IPS-18c (cell line): ENCODE results near the gene TMEM255B.

ENCODE experiments used
- H3K4me3 ChIP-seq: 2 replicates; pipeline ENCODE4 v1.7.0; 2013; ENCODE audit warnings: low read depth, mild to moderate bottlenecking, low read length, moderate library complexity; ENCODE audit not compliant: insufficient read depth
- H3K9me3 ChIP-seq: one replicate; pipeline ENCODE4 v1.6.1; 2013; ENCODE audit warnings: mild to moderate bottlenecking, low read length, moderate library complexity; ENCODE audit not compliant: control insufficient read depth, insufficient read depth

TMEM255B gene

DNA sequence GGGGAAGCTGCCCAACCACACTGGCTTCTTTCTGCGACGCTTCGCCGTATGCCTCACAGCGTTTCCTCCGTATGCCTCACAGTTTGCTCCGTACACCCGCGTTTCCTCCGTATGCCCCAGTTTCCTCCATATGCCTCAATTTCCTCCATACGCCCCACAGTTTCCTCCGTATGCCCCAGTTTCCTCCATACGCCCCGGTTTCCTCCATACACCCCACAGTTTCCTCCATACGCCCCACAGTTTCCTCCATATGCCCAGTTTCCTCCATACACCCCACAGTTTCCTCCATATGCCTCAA, 82.3 kb downstream of the TMEM255B start:
- no peak overlapping the region for H3K4me3 ChIP-seq
- H3K9me3 ChIP-seq = no peaks in the 10 kb centered on the region

DNA sequence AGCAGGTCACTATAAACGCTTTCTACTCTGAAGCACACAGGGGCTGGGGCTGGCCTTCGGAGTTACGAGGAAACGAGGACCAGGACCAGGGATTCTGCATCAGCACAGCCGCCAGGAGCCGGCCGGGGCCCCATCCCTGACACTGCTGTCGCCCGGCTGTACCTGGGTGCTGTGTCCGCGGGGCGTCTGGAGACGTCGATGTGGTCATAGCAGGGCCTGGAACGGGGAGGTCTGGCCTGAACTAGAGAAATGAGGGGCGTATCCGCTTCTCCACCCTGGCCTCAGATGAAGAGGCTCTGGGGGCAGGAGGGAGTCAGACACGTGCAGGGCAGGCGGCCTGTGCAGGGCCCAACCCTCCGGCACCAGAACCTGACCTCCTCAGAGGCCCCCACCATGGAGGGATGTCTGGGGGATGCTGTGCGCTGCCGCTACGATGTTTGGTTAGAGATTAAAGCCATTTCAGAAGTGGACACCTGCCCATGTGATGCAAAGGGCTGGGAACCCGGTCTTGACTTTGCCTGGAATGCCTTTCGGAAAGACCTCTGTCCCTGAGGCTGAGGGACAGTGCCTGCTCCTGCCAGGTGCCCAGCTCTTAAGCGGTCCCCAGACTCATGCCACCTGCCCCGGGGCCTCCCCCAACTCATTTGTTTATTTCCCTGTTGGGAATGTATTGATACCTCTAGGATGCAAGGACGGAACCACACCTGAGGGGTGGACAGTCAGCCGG, 83.5 kb downstream of the TMEM255B start:
- H3K4me3 ChIP-seq = no peak overlapping the region
- H3K9me3 ChIP-seq = no peaks in the 10 kb centered on the region

DNA sequence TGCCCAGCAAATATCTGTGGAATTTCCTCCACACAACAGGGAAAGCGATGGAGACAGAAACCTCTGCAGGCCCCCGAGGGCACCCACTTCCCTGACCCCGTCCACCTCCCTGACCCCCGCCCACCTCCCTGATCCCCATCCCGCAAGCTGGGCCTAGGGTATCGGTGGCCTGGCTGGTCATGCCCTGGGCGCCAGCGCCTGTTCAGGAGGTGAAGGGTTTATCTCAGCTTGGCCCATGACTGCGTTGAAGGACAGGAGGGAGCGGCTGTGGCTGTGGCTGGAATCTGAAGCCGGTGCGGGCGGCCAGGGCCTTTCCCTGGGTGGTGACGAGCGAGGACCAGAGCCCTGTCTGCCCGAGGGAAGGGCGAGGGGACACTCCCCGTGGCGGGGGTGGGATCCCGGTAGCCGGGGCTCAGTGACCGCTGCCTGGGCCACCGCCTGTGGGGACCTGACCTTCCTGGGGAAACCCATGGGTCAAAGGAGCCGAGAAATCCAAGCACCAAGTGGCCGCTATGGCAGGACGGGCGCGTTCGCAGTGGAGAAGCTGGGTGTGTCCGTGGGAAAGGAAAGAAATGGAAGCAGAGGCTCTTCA, 84.1 kb downstream of the TMEM255B start:
- no peaks in the 10 kb centered on the region for H3K9me3 ChIP-seq
- H3K4me3 ChIP-seq = no peak overlapping the region

DNA sequence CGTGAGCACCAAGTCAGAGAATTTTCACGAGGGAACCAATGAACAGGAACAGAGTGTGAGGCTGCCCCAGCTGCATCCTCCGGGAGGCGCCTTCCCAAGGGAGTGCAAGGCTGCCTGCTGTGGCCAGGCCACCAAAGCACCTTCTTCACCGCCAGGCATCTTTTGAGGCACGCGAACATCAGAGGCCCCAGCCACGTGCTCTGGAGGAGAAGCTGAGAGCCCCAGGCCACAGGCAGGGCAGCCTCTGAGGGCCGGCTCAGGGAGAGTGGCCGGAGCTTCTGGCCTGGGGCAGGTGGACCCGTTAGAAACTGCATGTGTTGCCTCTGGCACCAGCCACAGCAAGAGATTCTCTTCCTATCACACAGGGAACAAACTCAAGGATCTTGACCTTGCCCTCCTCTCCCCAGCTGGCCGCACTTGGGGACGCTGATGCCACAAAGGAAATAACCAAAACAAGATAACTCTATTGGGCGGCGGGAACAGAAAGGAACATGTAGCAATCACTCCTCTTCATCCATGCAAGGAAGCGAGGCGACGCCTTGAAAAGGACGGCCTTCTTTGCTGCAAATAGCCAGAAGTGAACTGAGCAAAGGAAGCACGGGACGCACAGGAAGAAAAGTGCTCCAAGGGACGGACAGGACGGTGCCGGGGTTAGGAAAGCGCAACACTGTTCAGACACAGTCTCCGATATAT, 85.0 kb downstream of the TMEM255B start:
- no peak overlapping the region for H3K4me3 ChIP-seq

DNA sequence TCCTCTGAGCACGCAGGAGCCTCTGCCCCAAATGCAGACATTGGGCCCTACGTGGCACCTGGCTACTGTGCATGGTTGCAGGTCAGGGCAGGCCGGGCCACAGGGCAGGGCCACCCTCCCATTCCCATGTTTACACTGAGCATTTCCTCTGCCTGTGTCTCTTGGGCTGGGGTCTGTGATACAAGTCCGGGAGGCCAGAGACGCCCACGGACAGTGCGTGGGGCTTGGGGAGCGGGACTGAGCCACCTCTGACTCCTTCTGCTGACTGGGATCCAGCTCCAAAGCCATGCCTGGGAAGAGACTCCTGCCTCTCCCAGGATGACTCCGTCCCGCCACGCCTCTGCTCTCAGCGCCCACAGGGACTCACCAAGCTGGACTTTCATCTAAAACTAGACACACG, 86.0 kb downstream of the TMEM255B start:
- no peak overlapping the region for H3K4me3 ChIP-seq

More for the DNA sequence above, 85.0 kb downstream of the TMEM255B start:
- H3K9me3 ChIP-seq = no peaks in the 10 kb centered on the region

DNA sequence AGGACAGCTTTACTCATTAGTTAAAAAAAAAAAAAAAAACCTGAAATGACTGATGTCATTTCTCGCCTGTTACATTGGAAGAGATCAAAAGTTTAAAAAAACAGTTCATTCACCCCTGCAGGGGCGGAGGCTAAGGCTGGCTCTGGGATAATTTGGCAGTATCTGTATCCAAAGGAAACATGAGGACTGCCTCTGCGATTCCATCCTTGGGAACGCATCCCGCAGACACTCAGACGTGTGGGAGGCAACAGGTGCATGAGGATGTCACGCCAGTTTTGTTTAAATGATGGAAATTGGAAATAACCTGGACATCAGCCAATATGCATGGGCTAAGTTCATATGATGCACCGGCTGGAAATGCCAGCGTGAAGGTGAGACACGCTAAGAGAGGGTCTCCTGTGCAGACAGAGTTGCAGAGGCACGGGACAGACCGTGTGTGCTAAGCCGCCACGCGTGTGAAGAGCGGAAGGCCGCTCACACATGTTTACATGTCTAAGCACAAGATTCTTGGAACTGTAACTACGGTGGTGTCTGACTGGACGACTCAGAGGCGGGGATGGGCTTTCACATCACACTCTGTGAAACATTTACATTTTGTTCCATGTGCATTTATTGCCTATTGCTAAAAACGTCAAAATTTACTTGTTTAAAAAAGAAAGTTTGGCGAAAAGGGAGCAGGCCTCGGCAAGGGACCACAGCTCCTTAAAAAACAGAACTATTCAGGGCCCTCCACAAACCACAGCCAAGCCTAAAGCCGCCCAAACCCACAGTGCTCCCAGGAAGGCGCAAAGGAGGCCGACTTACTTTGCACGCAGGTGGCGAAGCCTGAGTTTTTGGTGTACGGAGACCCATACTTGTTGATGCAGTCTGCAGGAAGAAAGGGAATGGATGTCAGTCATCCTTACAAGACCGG, 87.0 kb downstream of the TMEM255B start:
- H3K4me3 ChIP-seq = no peak overlapping the region
- H3K9me3 ChIP-seq = no peaks in the 10 kb centered on the region

More for the DNA sequence above, 86.0 kb downstream of the TMEM255B start:
- H3K9me3 ChIP-seq = no peaks in the 10 kb centered on the region

DNA sequence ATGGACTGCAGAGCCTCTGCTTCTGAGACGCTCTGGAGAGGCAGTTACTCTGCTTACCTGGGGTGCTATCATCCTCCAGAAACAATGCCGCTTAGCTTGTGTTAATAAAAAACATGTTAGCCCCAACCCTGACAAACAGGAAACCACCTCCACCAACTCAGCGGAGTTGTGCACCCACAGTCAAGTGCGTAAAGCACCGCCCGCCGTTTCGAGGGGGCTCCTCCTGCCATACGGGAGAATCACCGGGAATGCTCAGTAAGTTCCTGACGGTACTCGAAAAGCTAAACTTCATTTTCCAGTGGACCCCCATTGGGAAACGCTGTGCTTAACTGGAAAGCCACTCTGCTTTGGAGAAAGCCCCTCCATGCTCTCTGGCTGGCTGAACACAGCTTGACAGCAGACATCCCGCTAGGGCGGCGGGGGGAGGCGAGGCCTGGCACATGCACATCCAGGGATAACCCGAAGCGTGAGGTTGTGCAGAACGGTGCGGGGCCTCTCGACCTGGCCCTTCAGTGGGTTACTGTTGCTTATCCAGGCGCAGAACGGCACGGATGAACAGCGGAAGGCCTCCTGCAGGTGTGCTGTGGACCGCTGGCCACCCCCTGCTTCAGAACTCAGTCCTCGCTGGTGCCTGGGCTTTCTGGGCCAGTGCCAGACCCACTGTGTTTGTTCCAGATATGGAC, 87.8 kb downstream of the TMEM255B start:
- Histone ChIP-seq H3K4me3 (no peak overlapping the region), H3K9me3 (no peaks in the 10 kb centered on the region)

DNA sequence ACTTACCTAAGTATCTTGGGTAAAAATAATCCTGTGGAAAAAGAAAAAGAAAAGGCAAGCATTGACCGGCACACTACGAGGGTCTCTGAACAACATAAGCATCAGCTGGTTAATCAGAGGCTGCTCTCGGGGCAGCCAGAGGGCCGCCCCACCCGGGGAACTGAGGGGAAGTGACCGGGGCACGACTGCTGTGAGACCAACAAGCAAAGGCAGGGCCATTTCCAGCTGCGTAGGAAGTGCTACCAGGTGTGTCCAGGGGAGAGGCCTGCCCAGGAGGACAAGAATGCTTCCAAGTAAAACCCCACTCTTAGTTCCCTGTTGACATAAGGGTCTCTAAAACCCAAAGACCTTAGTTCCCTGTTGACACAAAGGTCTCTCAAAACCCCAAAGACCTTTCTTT, 89.0 kb downstream of the TMEM255B start:
- H3K9me3 ChIP-seq = no peaks in the 10 kb centered on the region
- no peak overlapping the region for H3K4me3 ChIP-seq

DNA sequence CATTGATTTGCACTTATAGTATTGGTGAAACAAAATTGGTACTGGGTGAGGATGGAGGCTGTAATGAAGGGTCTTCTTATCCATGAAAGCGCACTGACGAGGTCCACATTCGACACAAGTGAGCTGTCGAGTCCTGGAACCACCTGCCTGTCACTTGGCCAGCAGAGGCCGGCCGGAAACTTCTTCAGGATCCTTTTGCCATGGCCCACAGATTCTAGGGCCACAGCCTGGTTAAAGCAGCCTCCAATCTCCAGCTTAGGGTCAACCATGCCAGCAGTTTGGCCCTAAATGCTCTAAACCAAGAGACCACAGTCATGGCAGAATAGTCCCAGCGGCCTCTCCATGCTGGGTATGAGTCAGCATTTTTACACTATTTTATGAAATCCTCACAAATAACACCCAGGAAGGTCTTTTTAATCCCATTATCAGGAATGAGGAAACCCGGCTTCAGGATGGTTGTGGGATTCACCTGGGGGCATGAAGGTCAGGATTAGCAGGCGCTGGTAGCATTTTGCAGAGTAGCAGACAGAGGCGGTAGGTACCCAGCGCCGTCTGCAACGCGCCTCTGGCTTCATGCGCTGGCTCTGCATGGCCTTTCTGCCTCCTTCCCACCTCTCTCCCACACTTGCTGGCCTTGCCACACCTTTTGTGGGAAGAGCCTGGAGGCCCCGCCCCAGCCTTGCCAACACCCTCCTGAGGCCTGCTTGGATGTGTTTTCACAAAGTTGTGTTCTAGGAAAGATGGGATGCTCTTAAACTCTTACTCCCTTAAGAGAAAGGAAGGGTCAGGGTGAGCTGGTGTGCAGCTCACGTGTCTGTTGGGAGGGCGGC, 89.6 kb downstream of the TMEM255B start:
- Histone ChIP-seq H3K4me3 (no peak overlapping the region), H3K9me3 (no peaks in the 10 kb centered on the region)

DNA sequence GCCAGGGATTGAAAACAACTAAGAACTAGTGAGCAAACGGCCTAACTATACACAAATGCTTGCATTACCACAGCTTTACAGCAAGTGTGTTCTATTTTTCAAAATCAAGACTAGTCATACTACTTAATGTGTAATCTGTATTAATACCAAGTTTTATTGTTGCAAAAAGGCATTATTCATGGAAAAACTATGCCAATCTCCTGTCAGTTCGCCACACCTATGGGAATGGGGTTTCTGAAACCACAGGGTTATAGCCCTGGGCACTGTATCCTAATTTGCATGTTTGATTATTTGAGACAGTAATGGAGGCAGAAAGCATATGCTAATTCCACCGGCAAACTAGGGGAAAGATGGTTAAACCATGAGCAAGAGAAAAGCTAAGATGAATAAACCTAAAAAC, 90.5 kb downstream of the TMEM255B start:
- Histone ChIP-seq H3K4me3 (no peak overlapping the region), H3K9me3 (no peaks in the 10 kb centered on the region)

DNA sequence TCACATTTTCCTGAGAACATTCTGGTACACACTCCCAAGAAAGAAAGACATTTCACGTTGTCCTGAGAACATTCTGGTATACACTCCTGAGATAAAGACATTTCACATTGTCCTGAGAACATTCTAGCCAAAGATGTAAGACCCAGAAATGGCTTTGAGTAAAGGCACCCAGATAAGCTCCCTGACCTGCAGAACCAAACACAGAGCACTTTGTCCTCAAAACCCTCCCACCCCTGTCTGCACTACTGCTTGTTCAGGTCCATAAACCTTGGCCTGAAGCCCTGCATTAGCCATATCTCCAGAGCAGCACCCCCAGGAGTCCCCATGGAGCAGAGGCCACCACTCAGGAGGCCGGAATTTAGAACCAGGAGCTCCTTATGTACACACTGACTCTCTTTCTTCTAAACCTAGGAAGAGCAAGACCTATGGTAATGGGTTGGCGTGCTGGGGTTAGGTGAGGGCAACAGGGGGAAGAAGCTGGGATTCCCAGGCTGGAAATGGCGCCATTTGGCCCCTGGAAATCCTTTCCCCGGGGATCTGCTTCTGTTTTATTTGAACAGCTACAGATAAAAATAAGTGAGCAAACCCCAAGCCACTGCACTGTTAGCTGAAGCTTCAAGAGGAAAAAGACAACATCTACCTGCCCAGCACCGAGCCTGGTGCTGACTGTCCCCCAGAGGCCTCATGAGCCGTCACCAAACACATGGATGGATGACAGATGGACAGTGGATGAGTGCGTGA, 91.1 kb downstream of the TMEM255B start:
- Histone ChIP-seq H3K4me3 (no peak overlapping the region), H3K9me3 (no peaks in the 10 kb centered on the region)

DNA sequence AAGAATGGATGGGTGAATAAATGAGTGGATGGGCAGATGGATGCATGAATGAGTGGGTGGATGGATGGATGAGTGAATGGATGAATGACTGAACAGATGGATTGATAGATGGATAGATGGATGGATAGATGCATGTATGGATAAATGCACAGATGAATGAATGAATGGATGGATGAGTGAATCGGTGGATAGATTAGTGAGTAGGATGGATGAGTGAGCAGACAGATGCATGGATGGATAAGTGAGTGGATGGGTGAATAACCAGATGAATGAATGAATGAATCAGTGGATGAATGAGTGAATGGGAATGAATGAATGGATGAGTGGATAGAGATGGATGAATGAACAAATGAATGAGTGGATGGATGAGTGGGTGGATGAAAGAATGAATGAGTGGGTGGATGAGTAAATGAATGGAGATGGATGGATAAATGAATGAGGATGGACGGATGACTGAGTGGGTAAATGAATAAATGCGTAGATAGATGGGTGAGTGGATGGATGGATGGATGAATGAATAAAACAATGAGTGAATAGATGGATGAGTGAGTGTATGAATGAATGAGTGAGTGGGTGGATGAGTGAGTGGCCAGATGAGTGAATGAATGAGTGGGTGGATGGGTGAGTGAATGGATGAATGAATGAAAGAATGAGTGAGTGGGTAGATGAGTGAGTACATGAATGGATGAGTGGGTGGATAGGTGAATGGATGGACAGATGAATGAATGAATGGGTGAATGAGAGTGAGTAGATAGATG, 91.9 kb downstream of the TMEM255B start:
- Histone ChIP-seq H3K4me3 (no peak overlapping the region), H3K9me3 (no peaks in the 10 kb centered on the region)

DNA sequence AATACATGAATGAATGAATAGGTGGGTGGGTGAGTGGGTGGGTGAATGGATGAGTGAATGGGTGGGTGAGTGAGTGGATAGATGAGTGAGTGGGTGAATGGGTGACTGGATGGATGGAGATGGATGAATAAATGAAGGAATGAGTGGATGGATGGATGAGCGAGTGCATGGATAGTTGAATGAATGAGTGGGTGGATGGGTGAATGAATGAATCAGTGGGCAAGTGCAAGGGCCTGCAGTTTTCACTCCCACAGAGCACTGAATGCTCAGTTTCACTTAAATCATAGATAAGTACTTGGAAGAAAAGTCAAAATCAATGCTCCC, 92.4 kb downstream of the TMEM255B start:
- no peaks in the 10 kb centered on the region for H3K9me3 ChIP-seq
- no peak overlapping the region for H3K4me3 ChIP-seq

DNA sequence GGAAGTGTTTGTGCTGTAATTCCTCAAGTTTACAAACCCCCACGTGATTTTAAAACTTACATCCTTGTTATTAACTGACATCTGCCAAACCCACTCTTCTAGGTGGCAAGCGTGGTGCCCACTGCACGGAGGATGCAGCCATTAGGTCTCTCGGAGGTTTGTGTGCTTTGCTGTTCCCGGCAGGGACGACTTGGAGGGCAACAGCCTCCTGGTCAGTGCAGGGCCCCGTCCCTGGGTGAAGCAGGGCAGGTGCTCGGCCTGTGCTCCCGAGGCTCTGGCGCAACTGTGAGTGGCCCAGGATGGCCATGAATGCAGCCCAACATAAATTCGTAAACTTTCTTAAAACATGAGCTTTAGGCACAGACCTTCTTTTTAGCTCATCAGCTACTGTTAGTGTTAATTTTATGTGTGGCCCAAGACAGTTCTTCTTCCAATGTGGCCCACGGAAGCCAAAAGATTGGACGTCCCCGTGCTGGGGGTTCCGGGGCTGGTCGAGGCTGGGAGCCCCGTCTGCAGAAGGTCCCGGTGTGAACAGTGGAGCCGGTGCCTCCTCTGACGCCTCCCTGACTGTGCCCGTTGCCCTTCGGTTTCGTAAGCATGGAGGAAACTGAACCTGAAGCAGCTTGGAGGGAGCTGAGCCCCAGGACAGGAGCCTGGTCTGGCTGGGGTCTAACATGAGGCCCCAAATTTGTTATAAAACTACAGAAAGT, 93.0 kb downstream of the TMEM255B start:
- H3K4me3 ChIP-seq = no peak overlapping the region

More for the DNA sequence above, 93.0 kb downstream of the TMEM255B start:
- no peaks in the 10 kb centered on the region for H3K9me3 ChIP-seq
